Natural killer cell (primary cell): ENCODE data around the gene LIN52. TPM values are rescaled to one million over a fixed set of nuclear protein-coding genes. Genes with fewer than 3 reads are reported as not detected.
"Not testable (repeated sequence)": the region's sequence is repeated elsewhere in the genome, so short reads cannot be mapped to it uniquely, and the experiment has no call there.

ENCODE experiments used
- ATAC-seq, 3 donors: fragments of 150-1000 bp in 2 of 3; fragments of 200-7000 bp in 1 of 3; cut with Tn5 transposase; 1 replicate in 1 of 3; 2 replicates in 2 of 3; pipeline ENCODE4 v1.10.0; 2021; ENCODE audit warnings: mild to moderate bottlenecking in 2 of 3, moderate library complexity in 2 of 3
- DNase-seq, 2 donors: peaks; one replicate each; pipeline versions ENCODE4 v3.0.0 to v3.0.0-alpha.2; 2013 to 2021; ENCODE audit warnings: mixed read lengths in 1 of 2
- H3K27ac ChIP-seq: one replicate; pipeline ENCODE4 v1.5.1; 2013; ENCODE audit warnings: mild to moderate bottlenecking, low read length
- H3K27me3 ChIP-seq: one replicate; pipeline ENCODE4 v1.6.1; 2013; ENCODE audit warnings: low read length; ENCODE audit not compliant: control insufficient read depth, insufficient read depth
- H3K36me3 ChIP-seq: one replicate; pipeline ENCODE4 v1.6.1; 2013; ENCODE audit warnings: low read length; ENCODE audit not compliant: control insufficient read depth, insufficient read depth
- H3K4me1 ChIP-seq: one replicate; pipeline ENCODE4 v1.6.1; 2013; ENCODE audit warnings: low read length; ENCODE audit not compliant: control insufficient read depth, insufficient read depth
- H3K4me3 ChIP-seq: one replicate; pipeline ENCODE4 v1.5.1; 2013; ENCODE audit warnings: low read length
- H3K9me3 ChIP-seq: one replicate; pipeline ENCODE4 v1.6.1; 2013; ENCODE audit warnings: low read length; ENCODE audit not compliant: control insufficient read depth, insufficient read depth
- H3K27ac Mint-ChIP-seq, 2 donors: one replicate each; pipeline ENCODE4 v1.8.0; 2022; ENCODE audit warnings: mild to moderate bottlenecking in 2 of 2, mixed read lengths in 2 of 2, moderate library complexity in 1 of 2
- H3K27me3 Mint-ChIP-seq, 2 donors: one replicate each; pipeline ENCODE4 v1.8.0; 2022; ENCODE audit warnings: low read depth in 2 of 2, mixed read lengths in 2 of 2
- H3K36me3 Mint-ChIP-seq: one replicate; pipeline ENCODE4 v1.8.0; 2022; ENCODE audit warnings: mixed read lengths
- H3K4me1 Mint-ChIP-seq, 2 donors: one replicate each; pipeline ENCODE4 v1.8.0; 2022; ENCODE audit warnings: mixed read lengths in 2 of 2
- H3K4me3 Mint-ChIP-seq: one replicate; pipeline ENCODE4 v1.8.0; 2022; ENCODE audit warnings: mild to moderate bottlenecking, moderate library complexity, mixed read lengths
- H3K9me3 Mint-ChIP-seq, 2 donors: one replicate each; pipeline ENCODE4 v1.8.0; 2022; ENCODE audit warnings: mixed read lengths in 2 of 2
- CTCF ChIP-seq: fragments of 200-600 bp; IDR thresholded peaks from one replicate; pipeline ENCODE4 v1.8.0; 2022; ENCODE audit warnings: antibody characterized with exemption
- WGBS: methylation state at CpG from one replicate; pipeline ENCODE4 v1.1.7; 2013; ENCODE audit warnings: missing lambda C conversion rate; ENCODE audit not compliant: insufficient coverage; 5-methylcytosine and 5-hydroxymethylcytosine counted together
- intact Hi-C: fragments of 100-400 bp; cut with micrococcal nuclease; formaldehyde crosslinking; loops from one replicate; pipeline ENCODE4 v1.14.2; 2022
- total RNA-seq, 4 donors: library from RNA; stranded (reverse); fragments of 120-200 nt in 1 of 4; gene quantifications; one replicate each; pipeline versions ENCODE4 v1.2.3 to v1.2.4, GENCODE V29; 2013 to 2022

LIN52 gene
- total RNA-seq, 3 donors from 2014 or later (not counting 1 experiment from before 2014, with no cell fraction given), result 10.6 to 15.0 (median 12.8) TPM

GRCh38 chr14:74111395-74112216 lies 26.9 kb downstream of the LIN52 start:
- H3K27ac Mint-ChIP-seq, H3K27me3 ChIP-seq, H3K4me3 ChIP-seq, H3K27me3 Mint-ChIP-seq, H3K9me3 Mint-ChIP-seq, H3K4me1 Mint-ChIP-seq, H3K4me3 Mint-ChIP-seq, H3K36me3 Mint-ChIP-seq, H3K27ac ChIP-seq, H3K9me3 ChIP-seq, H3K4me1 ChIP-seq: not testable (repeated sequence)
- intact Hi-C loops, result loop anchor here (1.0 kb wide), 2 partner anchors 140 to 146 kb away; no protein-coding TSS in a partner anchor
- DNase-seq (peak in 1 of 2 donors; percentile 65), ATAC-seq (peak; percentile 60 to 76 (median 71))
- 96% methylated on average over 11 of the region's 13 CpGs for WGBS
- peaks cover 12% of the 10 kb centered on the region for H3K36me3 ChIP-seq
- peak; percentile 60 for TF ChIP-seq CTCF

GRCh38 chr14:74125487-74125886 lies 40.7 kb downstream of the LIN52 start:
- H3K36me3 ChIP-seq, ATAC-seq, H3K4me3 ChIP-seq, intact Hi-C loops, H3K4me3 Mint-ChIP-seq, H3K36me3 Mint-ChIP-seq, H3K27ac ChIP-seq, H3K9me3 ChIP-seq, H3K4me1 ChIP-seq, H3K27ac Mint-ChIP-seq, H3K27me3 ChIP-seq, H3K9me3 Mint-ChIP-seq, H3K27me3 Mint-ChIP-seq, DNase-seq, H3K4me1 Mint-ChIP-seq: not testable (repeated sequence)
- WGBS, result 100% methylated on average over 2 of the region's 5 CpGs

- no peaks in the 10 kb centered on the region for H3K4me1 ChIP-seq
- no CpG with 5 or more reads among the region's 1 CpG for WGBS
- TF ChIP-seq CTCF, result no peak
- H3K36me3 Mint-ChIP-seq, result no peaks in the 10 kb centered on the region
- no peak overlapping the region for H3K4me3 ChIP-seq
- no peaks in the 10 kb centered on the region for H3K27me3 Mint-ChIP-seq
- DNase-seq (no peak), ATAC-seq (no peak)
- H3K9me3 ChIP-seq, result no peaks in the 10 kb centered on the region
- no peak overlapping the region for H3K27ac Mint-ChIP-seq
- intact Hi-C loops, result no loop called here
- no peaks in the 10 kb centered on the region for H3K9me3 Mint-ChIP-seq
- H3K4me3 Mint-ChIP-seq, result no peak overlapping the region
- H3K4me1 Mint-ChIP-seq, result no peaks in the 10 kb centered on the region
- no peak overlapping the region for H3K27ac ChIP-seq
- H3K36me3 ChIP-seq, result no peaks in the 10 kb centered on the region
- H3K27me3 ChIP-seq, result no peaks in the 10 kb centered on the region
Observed at GRCh38 chr14:74126315-74127013, 41.7 kb downstream of the LIN52 start.

GRCh38 chr14:74127634-74128033 lies 42.9 kb downstream of the LIN52 start:
- Mint-ChIP-seq H3K27ac (no peak overlapping the region), H3K27me3 (no peaks in the 10 kb centered on the region), H3K4me1 (no peaks in the 10 kb centered on the region), H3K9me3 (no peaks in the 10 kb centered on the region), H3K4me3 (no peak overlapping the region), H3K36me3 (no peaks in the 10 kb centered on the region)
- DNase-seq (no peak), ATAC-seq (no peak)
- no peaks in the 10 kb centered on the region for H3K4me1 ChIP-seq
- H3K27ac ChIP-seq, result no peak overlapping the region
- no peaks in the 10 kb centered on the region for H3K9me3 ChIP-seq
- intact Hi-C loops, result no loop called here
- H3K36me3 ChIP-seq, result no peaks in the 10 kb centered on the region
- H3K27me3 ChIP-seq, result no peaks in the 10 kb centered on the region
- H3K4me3 ChIP-seq, result no peak overlapping the region
- WGBS, result 100% methylated on average over 1 of the region's 1 CpG
- TF ChIP-seq CTCF, result no peak
